Mucosa of stomach (tissue), 1 donor: ENCODE measurements around the gene RESF1.

ENCODE experiments used
- H3K27me3 ChIP-seq: one replicate; pipeline ENCODE4 v1.7.0; 2013; ENCODE audit warnings: mild to moderate bottlenecking, low read length; ENCODE audit not compliant: control insufficient read depth, insufficient read depth
- H3K36me3 ChIP-seq: one replicate; pipeline ENCODE4 v1.7.0; 2013; ENCODE audit warnings: low read length; ENCODE audit not compliant: control insufficient read depth, insufficient read depth
- H3K4me1 ChIP-seq: one replicate; pipeline ENCODE4 v1.7.0; 2013; ENCODE audit warnings: mild to moderate bottlenecking, low read length; ENCODE audit not compliant: control insufficient read depth, insufficient read depth
- H3K4me3 ChIP-seq: one replicate; pipeline ENCODE4 v1.7.0; 2013; ENCODE audit warnings: low read length
- H3K9ac ChIP-seq: one replicate; pipeline ENCODE4 v1.7.0; 2013; ENCODE audit warnings: mild to moderate bottlenecking, low read length, moderate library complexity
- H3K9me3 ChIP-seq: one replicate; pipeline ENCODE4 v1.7.0; 2013; ENCODE audit warnings: mild to moderate bottlenecking, low read length, moderate library complexity; ENCODE audit not compliant: control insufficient read depth
- donor health status: Pancreatic carcinoma.

Gene RESF1

DNA sequence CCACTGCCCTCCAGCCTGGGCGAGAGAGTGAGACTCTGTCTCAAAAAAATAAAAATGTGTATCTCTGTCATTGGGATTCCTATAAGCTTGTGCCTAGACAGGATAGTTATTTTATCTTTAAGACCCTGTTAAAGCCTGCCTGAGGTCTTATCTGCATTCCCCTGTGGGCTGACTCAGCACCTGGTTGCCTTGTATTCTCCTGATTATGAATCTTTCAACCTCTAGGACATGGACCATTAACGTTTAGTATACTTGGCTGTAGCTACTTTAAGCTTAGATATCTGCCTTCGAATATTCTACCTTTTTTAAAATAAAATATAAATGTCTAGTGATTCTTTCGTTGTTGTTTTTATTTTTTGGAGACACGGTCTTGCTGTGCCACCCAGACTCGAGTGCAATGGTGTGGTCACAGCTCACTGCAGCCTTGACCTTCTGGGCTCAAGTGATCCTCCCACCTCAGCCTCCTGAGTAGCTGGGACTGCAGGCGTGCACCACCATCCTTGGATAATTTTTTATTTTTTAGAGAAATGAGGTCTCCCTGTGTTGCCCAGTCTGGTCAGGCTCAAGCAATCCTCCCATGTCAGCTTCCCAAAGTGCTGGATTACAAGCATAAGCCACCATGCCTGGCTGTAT is 41.3 kb downstream of the RESF1 start:
- Histone ChIP-seq H3K36me3 (no peaks in the 10 kb centered on the region), H3K9me3 (no peaks in the 10 kb centered on the region), H3K27me3 (no peaks in the 10 kb centered on the region), H3K9ac (no peak overlapping the region), H3K4me3 (no peak overlapping the region), H3K4me1 (no peaks in the 10 kb centered on the region)

DNA sequence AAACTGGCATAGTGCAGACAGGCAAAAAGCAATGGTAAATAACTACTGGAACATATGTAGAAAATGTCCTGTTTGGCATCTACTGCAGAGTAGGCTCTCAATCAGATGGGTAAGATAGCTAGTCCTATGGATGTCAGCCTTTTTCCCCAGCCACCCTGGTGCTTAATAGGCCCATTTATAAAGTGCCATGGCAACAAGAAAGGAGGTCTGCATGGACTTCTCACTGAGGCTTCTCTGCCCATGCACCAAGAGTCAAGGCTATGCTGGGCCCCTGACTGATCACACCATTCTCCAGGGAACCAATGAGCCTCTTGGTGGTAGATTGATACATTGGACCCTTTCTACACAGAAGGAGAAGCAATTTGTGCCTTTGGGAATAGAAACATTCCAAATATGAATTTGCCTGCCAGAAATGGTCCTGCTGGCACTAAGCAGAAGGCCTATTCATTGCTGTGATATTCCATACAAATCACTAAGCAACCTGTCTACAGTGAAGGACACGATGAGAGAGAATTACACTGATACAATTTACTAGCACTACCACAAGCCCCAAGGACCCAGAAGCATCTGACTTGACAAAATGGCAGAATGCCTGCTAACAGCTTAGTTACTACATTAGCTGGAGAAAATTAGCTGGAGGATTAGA is 43.8 kb downstream of the RESF1 start:
- Histone ChIP-seq H3K4me3 (no peak overlapping the region), H3K9ac (no peak overlapping the region), H3K27me3 (no peaks in the 10 kb centered on the region), H3K9me3 (no peaks in the 10 kb centered on the region), H3K4me1 (no peaks in the 10 kb centered on the region), H3K36me3 (no peaks in the 10 kb centered on the region)

DNA sequence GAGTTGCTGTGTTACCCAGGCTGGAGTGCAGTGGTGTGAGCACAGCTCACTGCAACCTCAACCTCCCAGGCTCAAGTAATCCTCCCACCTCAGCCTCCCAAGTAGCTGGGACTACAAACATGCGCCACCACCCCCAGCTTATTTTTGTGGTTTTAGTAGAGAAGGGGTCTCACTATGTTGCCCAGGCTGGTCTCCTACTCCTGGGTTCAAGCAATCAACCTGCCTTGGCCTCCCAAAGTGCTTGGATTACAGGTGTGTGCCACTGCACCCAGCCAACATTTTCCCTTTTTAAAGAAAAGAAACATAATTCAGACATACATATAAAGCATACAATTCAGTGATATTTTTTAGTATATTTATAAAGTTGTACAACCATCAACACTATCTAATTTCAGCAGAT is 44.4 kb downstream of the RESF1 start:
- Histone ChIP-seq H3K9me3 (no peaks in the 10 kb centered on the region), H3K4me1 (no peaks in the 10 kb centered on the region), H3K9ac (no peak overlapping the region), H3K36me3 (no peaks in the 10 kb centered on the region), H3K27me3 (no peaks in the 10 kb centered on the region), H3K4me3 (no peak overlapping the region)

DNA sequence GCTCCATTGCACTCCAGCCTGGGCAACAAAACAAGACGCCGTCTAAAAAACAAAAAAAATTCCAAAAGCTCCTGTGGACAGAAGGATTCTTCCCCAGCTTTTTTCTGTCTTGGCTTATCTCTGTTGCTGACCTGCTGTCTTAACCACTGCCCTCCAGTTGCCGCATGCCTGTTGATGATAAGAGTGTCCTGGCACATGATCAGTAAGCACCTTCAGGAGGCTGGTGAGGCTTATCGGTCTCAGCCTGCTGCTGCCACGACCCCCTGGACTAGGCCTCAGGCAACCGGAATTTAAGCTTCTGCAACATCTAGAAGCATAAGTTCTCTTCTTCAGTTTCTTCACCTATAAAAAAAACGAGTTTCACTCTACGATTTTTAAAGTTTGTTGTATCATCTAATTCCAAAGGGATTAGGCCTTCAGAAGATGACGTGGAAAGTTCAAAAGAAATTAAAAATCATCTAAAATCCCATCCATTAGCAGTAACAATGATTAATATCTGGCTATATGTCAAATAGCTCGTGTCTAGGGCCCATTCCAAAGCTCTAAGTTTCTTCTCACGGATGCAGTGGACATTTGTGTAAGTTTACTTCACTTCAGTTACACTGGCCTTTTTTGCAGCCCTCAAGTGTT is 46.4 kb downstream of the RESF1 start:
- no peaks in the 10 kb centered on the region for H3K4me1 ChIP-seq
- H3K9ac ChIP-seq: no peak overlapping the region
- no peaks in the 10 kb centered on the region for H3K27me3 ChIP-seq
- no peaks in the 10 kb centered on the region for H3K9me3 ChIP-seq
- H3K4me3 ChIP-seq: no peak overlapping the region
- H3K36me3 ChIP-seq: no peaks in the 10 kb centered on the region
